Ovary (tissue), 9 donors: ENCODE results near the gene SELENOW. TPM values are rescaled to one million over a fixed set of nuclear protein-coding genes. Genes with fewer than 3 reads are reported as not detected.

Experiments
- DNase-seq, 5 donors: peaks; one replicate each; pipeline ENCODE4 v3.0.0-alpha.2; 2019 to 2020
- H3K27ac ChIP-seq, 2 donors: fragments of 200-600 bp; one replicate each; pipeline versions ENCODE4 v1.5.1 to v1.8.0; 2019 to 2022
- H3K27me3 ChIP-seq: fragments of 200-600 bp; one replicate; pipeline ENCODE4 v1.8.0; 2022
- H3K36me3 ChIP-seq: fragments of 200-600 bp; sonication (generic); one replicate; pipeline ENCODE4 v1.5.1; 2019
- H3K4me1 ChIP-seq: one replicate; pipeline ENCODE4 v1.8.1; 2013; ENCODE audit warnings: mild to moderate bottlenecking, moderate library complexity; ENCODE audit not compliant: insufficient read depth
- H3K4me3 ChIP-seq: fragments of 200-600 bp; sonication (generic); one replicate; pipeline ENCODE4 v1.5.1; 2017
- H3K9me3 ChIP-seq, 2 donors: fragments of 200-600 bp in 1 of 2; sonication (generic) in 1 of 2; one replicate each; pipeline versions ENCODE4 v1.5.1 to v1.8.1; 2013 to 2019; ENCODE audit warnings: mild to moderate bottlenecking in 1 of 2, moderate library complexity in 1 of 2
- CTCF ChIP-seq, 3 donors: fragments of 450-650 bp in 2 of 3; fragments of 200-600 bp in 1 of 3; IDR thresholded peaks; one replicate each; pipeline versions ENCODE4 v1.5.1 to v1.8.0; 2016 to 2022; ENCODE audit warnings: antibody characterized with exemption in 3 of 3, mild to moderate bottlenecking in 1 of 3
- EP300 ChIP-seq: sonication (generic); formaldehyde crosslinking; IDR thresholded peaks from one replicate; pipeline ENCODE4 v1.6.1; 2017; ENCODE audit warnings: antibody characterized with exemption
- POLR2A ChIP-seq: fragments of 450-650 bp; IDR thresholded peaks from one replicate; pipeline ENCODE4 v1.6.1; 2017; ENCODE audit warnings: antibody characterized with exemption, mild to moderate bottlenecking, moderate library complexity
- WGBS, 3 donors: extraction: QIAGEN DNeasy Blood & Tissue Kit in 1 of 3; methylation state at CpG; one replicate each; pipeline versions ENCODE4 v1.1.5 to v1.1.7; 2013 to 2017; 5-methylcytosine and 5-hydroxymethylcytosine counted together
- intact Hi-C, 4 donors: fragments of 100-400 bp; cut with DNase I; formaldehyde crosslinking; loops; one replicate each; pipeline versions ENCODE4 v1.11.0 to v1.15.1; 2022 to 2023
- polyA plus RNA-seq, 2 donors: library from polyadenylated mRNA; stranded (reverse); fragments of 200-250 nt in 1 of 2; fragments of 350-450 nt in 1 of 2; fragmentation: Illumina TruSeq in 1 of 2; extraction: RNeasy Lipid Tissue Mini Kit (QIAGEN cat#74804) in 1 of 2; gene quantifications; one replicate each; pipeline ENCODE4 v1.2.3, GENCODE V29; 2013 to 2014
- total RNA-seq, 7 donors: library from RNA; depleted of rRNA in 2 of 7; stranded (reverse); fragments of >200 nt in 2 of 7; fragmentation: NEBNext Ultra II Directional in 3 of 7; extraction: Animal tissue kit (Norgen Biotek cat#: 25700) in 3 of 7; gene quantifications; one replicate each; pipeline versions ENCODE4 v1.1.0 to v1.2.4, GENCODE V29; 2016 to 2023
- donor health status: DM: no; HTN: no; CAD: no; lungs with moderate emphysema.
- donor health status: DM: no; HTN: no; CAD: no.
- donor health status: Bipolar disorder and iron deficiency.
- donor health status: DM: yes; HTN: yes; CAD: no.
- donor health status: DM: no; HTN: no; CAD: no.
- donor health status: DM: yes; HTN: yes; CAD: no.

Gene SELENOW
- total and polyA plus RNA-seq, 9 donors, result 169 to 412 (median 257) TPM

GRCh38 chr19:47778954-47779351 is 450 bp downstream of the SELENOW start:
- peak overlapping the region; percentile 94 for H3K4me3 ChIP-seq
- H3K9me3 ChIP-seq, result no peaks in the 10 kb centered on the region
- TF ChIP-seq POLR2A (no peak), CTCF (IDR thresholded peaks at IDR 0.05) (no peak), EP300 (no peak)
- H3K36me3 ChIP-seq, result no peaks in the 10 kb centered on the region
- DNase-seq, result peak; percentile 48 to 63 (median 52)
- intact Hi-C loops, result loop anchor here in 1 of 4 donors (5.0 to 10.0 kb wide), 2 partner anchors 62 to 264 kb away; partner anchors contain the start of gene NAPA
- no peaks in the 10 kb centered on the region for H3K27me3 ChIP-seq
- WGBS, 3 donors, result 0% methylated on average over 20 of the region's 20 CpGs
- peaks cover 13% of the 10 kb centered on the region for H3K4me1 ChIP-seq
- H3K27ac ChIP-seq, result peak overlapping the region; percentile 88 to 98

- DNase-seq, result peak; percentile 48 to 61 (median 54)
- peak overlapping the region; percentile 88 to 98 for H3K27ac ChIP-seq
- intact Hi-C loops, result loop anchor here in 2 of 4 donors (5.0 to 10.0 kb wide), 4 partner anchors 62 to 265 kb away; partner anchors contain the start of genes EHD2 (in 1 of the 2) and NAPA (in 1 of the 2)
- no peaks in the 10 kb centered on the region for H3K36me3 ChIP-seq
- no peaks in the 10 kb centered on the region for H3K9me3 ChIP-seq
- peaks cover 13% of the 10 kb centered on the region for H3K4me1 ChIP-seq
- H3K4me3 ChIP-seq, result peak overlapping the region; percentile 94
- 29 to 51% (median 33%) methylated on average over 24 of the region's 24 CpGs for WGBS, 3 donors
- TF ChIP-seq EP300, result no peak
- TF ChIP-seq POLR2A, result no peak
- no peak for TF ChIP-seq CTCF (IDR thresholded peaks at IDR 0.05)
- no peaks in the 10 kb centered on the region for H3K27me3 ChIP-seq
Measured at GRCh38 chr19:47779524-47780214, 1.2 kb downstream of the SELENOW start.

GRCh38 chr19:47780215-47780551 is 1.7 kb downstream of the SELENOW start:
- Histone ChIP-seq H3K27me3 (no peaks in the 10 kb centered on the region), H3K4me1 (peaks cover 13% of the 10 kb centered on the region), H3K4me3 (peak overlapping the region; percentile 94), H3K27ac (peak overlapping the region; percentile 88 to 98), H3K36me3 (no peaks in the 10 kb centered on the region), H3K9me3 (no peaks in the 10 kb centered on the region)
- DNase-seq, result no peak
- no peak for TF ChIP-seq EP300
- no peak for TF ChIP-seq CTCF (IDR thresholded peaks at IDR 0.05)
- no peak for TF ChIP-seq POLR2A
- intact Hi-C loops, result loop anchor here in 1 of 4 donors (10.0 kb wide), 2 partner anchors 65 to 255 kb away; partner anchors contain the start of gene EHD2
- WGBS, 3 donors, result 71 to 87% (median 75%) methylated on average over 9 of the region's 9 CpGs

- H3K27ac ChIP-seq, result peak overlapping the region in 1 of 2 donors; percentile 17
- TF ChIP-seq POLR2A, result no peak
- TF ChIP-seq CTCF (IDR thresholded peaks at IDR 0.05), result no peak
- no peak for TF ChIP-seq EP300
- no peak overlapping the region for H3K4me3 ChIP-seq
- 24 to 25% (median 24%) methylated on average over 9 of the region's 9 CpGs for WGBS, 3 donors
- H3K9me3 ChIP-seq, result no peaks in the 10 kb centered on the region
- peaks cover 13% of the 10 kb centered on the region for H3K4me1 ChIP-seq
- no peaks in the 10 kb centered on the region for H3K36me3 ChIP-seq
- intact Hi-C loops, result loop anchor here in 1 of 4 donors (10.0 kb wide), 2 partner anchors 67 to 257 kb away; partner anchors contain the start of gene EHD2
- peak; percentile 47 to 77 (median 63) for DNase-seq
- no peaks in the 10 kb centered on the region for H3K27me3 ChIP-seq
Measured at GRCh38 chr19:47781590-47782262, 3.2 kb downstream of the SELENOW start.
